Astrocyte of the cerebellum (primary cell): ENCODE measurements around the gene RFX7.

Source experiments
- DNase-seq: peaks from one replicate; pipeline ENCODE4 v3.0.0-alpha.2; 2011; ENCODE audit warnings: low read depth
- H3K4me3 ChIP-seq: 2 replicates; pipeline ENCODE4 v1.5.1; 2011; ENCODE audit warnings: mild to moderate bottlenecking, low read depth, low read length, moderate library complexity
- in situ Hi-C: cut with HindIII; loops from 2 replicates; pipeline ENCODE4 v1.10.0; 2017; ENCODE audit warnings: low sequenced_read_pairs
- TF ChIP-seq, protein P1 (sequence below): IDR thresholded peaks from 2 replicates; pipeline ENCODE4 v1.5.1; 2012; ENCODE audit warnings: low read length, low read depth, moderate library complexity, mild to moderate bottlenecking; ENCODE audit errors: missing control alignments

Gene RFX7

GRCh38 chr15:56233549-56233948 is 10.1 kb downstream of the RFX7 start:
- H3K4me3 ChIP-seq: no peak overlapping the region
- TF ChIP-seq, protein P1, sequence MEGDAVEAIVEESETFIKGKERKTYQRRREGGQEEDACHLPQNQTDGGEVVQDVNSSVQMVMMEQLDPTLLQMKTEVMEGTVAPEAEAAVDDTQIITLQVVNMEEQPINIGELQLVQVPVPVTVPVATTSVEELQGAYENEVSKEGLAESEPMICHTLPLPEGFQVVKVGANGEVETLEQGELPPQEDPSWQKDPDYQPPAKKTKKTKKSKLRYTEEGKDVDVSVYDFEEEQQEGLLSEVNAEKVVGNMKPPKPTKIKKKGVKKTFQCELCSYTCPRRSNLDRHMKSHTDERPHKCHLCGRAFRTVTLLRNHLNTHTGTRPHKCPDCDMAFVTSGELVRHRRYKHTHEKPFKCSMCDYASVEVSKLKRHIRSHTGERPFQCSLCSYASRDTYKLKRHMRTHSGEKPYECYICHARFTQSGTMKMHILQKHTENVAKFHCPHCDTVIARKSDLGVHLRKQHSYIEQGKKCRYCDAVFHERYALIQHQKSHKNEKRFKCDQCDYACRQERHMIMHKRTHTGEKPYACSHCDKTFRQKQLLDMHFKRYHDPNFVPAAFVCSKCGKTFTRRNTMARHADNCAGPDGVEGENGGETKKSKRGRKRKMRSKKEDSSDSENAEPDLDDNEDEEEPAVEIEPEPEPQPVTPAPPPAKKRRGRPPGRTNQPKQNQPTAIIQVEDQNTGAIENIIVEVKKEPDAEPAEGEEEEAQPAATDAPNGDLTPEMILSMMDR: no peak

DNA sequence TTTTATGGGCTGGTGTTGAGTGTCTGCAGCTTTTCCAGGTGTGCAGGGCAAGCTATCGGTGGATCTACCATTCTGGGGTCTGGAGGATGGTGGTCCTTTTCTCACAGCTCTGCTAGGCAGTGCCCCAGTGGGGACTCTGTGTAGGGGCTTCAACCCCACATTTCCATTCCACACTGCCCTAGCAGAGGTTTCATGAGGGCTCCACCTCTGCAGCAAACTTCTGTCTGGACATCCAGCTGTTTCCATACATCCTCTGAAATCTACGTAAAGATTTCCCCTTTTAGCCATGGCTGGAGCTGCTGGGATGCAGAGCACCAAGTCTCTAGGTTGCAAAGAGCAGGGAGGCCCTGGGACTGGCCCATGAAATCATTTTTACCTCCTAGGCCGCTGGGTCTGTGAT is 11.6 kb downstream of the RFX7 start:
- in situ Hi-C loops: no loop called here
- H3K4me3 ChIP-seq: no peak overlapping the region
- TF ChIP-seq, protein P1: no peak
- no peak for DNase-seq

More at GRCh38 chr15:56233549-56233948, 10.1 kb downstream of the RFX7 start:
- no peak for DNase-seq
- in situ Hi-C loops: no loop called here

- TF ChIP-seq, protein P1: no peak
- in situ Hi-C loops: no loop called here
- DNase-seq: no peak
- no peak overlapping the region for H3K4me3 ChIP-seq
Observed at GRCh38 chr15:56228854-56229253, 14.8 kb downstream of the RFX7 start.

- H3K4me3 ChIP-seq: no peak overlapping the region
- TF ChIP-seq, protein P1: no peak
- in situ Hi-C loops: no loop called here
- DNase-seq: no peak
Observed at GRCh38 chr15:56228352-56228751, 15.3 kb downstream of the RFX7 start.

GRCh38 chr15:56227780-56228179 is 15.9 kb downstream of the RFX7 start:
- TF ChIP-seq, protein P1: no peak
- no peak for DNase-seq
- in situ Hi-C loops: no loop called here
- H3K4me3 ChIP-seq: no peak overlapping the region

DNA sequence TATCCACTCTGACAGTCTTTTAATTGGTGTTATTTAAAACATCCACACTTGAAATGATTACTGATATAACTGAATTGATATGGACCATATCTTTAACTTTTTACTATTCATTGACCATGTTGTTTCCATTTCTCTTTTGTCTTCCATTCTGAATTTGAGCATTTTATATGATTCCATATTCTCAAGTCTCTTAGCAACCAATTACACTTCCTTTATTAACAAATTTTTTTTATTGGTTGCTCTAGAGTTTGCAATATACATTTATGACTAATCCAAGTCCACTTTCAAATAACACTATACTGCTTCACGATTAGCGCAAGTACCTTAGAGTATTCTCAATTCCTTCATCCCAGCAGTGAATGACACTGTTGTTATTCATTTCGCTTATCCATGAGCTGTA is 16.4 kb downstream of the RFX7 start:
- in situ Hi-C loops: no loop called here
- TF ChIP-seq, protein P1: no peak

DNA sequence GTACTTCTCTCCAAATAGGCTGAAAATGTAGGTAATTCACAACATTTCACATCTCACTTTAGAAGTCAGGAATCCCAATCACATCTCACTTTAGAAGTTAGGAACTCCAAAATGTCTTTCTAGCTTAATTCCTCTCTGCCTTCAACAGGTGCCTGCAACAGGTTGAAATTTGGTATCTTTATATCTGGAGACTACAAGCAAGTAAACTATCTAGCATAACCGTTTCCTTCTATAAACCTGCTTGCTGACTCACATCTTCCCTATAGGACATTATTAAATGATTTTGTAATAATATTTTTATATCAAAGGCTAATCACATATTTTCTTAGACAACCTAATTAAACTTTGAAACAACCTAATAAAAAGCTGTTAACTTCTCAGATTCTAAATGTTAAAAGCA is 18.2 kb downstream of the RFX7 start:
- TF ChIP-seq, protein P1: no peak
- in situ Hi-C loops: no loop called here
- no peak for DNase-seq
- H3K4me3 ChIP-seq: no peak overlapping the region

More for the DNA sequence above, 16.4 kb downstream of the RFX7 start:
- no peak for DNase-seq
- H3K4me3 ChIP-seq: no peak overlapping the region
